ENCODE data around the gene EIF3B.

GRCh38 chr7:2350861-2351260 is 3.8 kb upstream of the EIF3B start:
- TF ChIP-seq CTCF (conservative IDR thresholded peaks at IDR 0.05; ENCODE audit: low read length) (no peak), EZH2phosphoT487 (IDR thresholded peaks at IDR 0.05; ENCODE audit: borderline replicate concordance, low read depth, low read length) (no peak)

All from OCI-LY7 (cell line).